Measurements from ENCODE around the gene OLFM4. TPM values are rescaled to one million over a fixed set of nuclear protein-coding genes. Genes with fewer than 3 reads are reported as not detected.

Gene OLFM4
- total and polyA plus RNA-seq, 2 donors from 2014 or later = 14.6 to 40.9 TPM

GRCh38 chr13:53028063-53028462 is 550 bp upstream of the OLFM4 start:
- DNase-seq = no peak
- intact Hi-C loops (cut with DNase I) = no loop called here
- Histone ChIP-seq H3K4me1 (ENCODE audit: control insufficient read depth in 2 of 3, insufficient read depth in 2 of 3, low read depth in 1 of 3, low read length in 3 of 3) (no peaks in the 10 kb centered on the region), H3K36me3 (ENCODE audit: control insufficient read depth in 2 of 3, insufficient read depth in 3 of 3, low read length in 3 of 3) (no peaks in the 10 kb centered on the region), H3K9ac (ENCODE audit: low read length in 3 of 3) (no peak overlapping the region), H3K4me3 (ENCODE audit: low read length in 3 of 3) (no peak overlapping the region), H3K27me3 (ENCODE audit: control insufficient read depth, insufficient read depth, low read length) (no peaks in the 10 kb centered on the region), H3K9me3 (ENCODE audit: control insufficient read depth in 2 of 3, insufficient read depth in 1 of 3, low read length in 3 of 3) (no peaks in the 10 kb centered on the region), H3K27ac (ENCODE audit: low read depth in 2 of 2, low read length in 2 of 2) (no peak overlapping the region)
- no peak for TF ChIP-seq CTCF (IDR thresholded peaks at IDR 0.05; ENCODE audit: borderline replicate concordance, extremely low read depth, insufficient read depth)
- FAIRE-seq = no peak

- no peaks in the 10 kb centered on the region for H3K9me3 ChIP-seq (ENCODE audit: control insufficient read depth in 2 of 3, insufficient read depth in 1 of 3, low read length in 3 of 3)
- DNase-seq (no peak), FAIRE-seq (no peak)
- intact Hi-C loops (cut with DNase I) = no loop called here
- H3K4me3 ChIP-seq (ENCODE audit: low read length in 3 of 3) = no peak overlapping the region
- no peaks in the 10 kb centered on the region for H3K4me1 ChIP-seq (ENCODE audit: control insufficient read depth in 2 of 3, insufficient read depth in 2 of 3, low read depth in 1 of 3, low read length in 3 of 3)
- no peak overlapping the region for H3K9ac ChIP-seq (ENCODE audit: low read length in 3 of 3)
- no peak overlapping the region for H3K27ac ChIP-seq (ENCODE audit: low read depth in 2 of 2, low read length in 2 of 2)
- H3K27me3 ChIP-seq (ENCODE audit: control insufficient read depth, insufficient read depth, low read length) = no peaks in the 10 kb centered on the region
- no peak for TF ChIP-seq CTCF (IDR thresholded peaks at IDR 0.05; ENCODE audit: borderline replicate concordance, extremely low read depth, insufficient read depth)
- no peaks in the 10 kb centered on the region for H3K36me3 ChIP-seq (ENCODE audit: control insufficient read depth in 2 of 3, insufficient read depth in 3 of 3, low read length in 3 of 3)
These were observed 4.2 kb downstream of the OLFM4 start for GRCh38 chr13:53032849-53033248.

GRCh38 chr13:53038993-53039392 is 10.4 kb downstream of the OLFM4 start:
- intact Hi-C loops (cut with DNase I) = no loop called here
- no peaks in the 10 kb centered on the region for H3K36me3 ChIP-seq (ENCODE audit: control insufficient read depth in 2 of 3, insufficient read depth in 3 of 3, low read length in 3 of 3)
- no peaks in the 10 kb centered on the region for H3K27me3 ChIP-seq (ENCODE audit: control insufficient read depth, insufficient read depth, low read length)
- TF ChIP-seq CTCF (IDR thresholded peaks at IDR 0.05; ENCODE audit: borderline replicate concordance, extremely low read depth, insufficient read depth) = no peak
- FAIRE-seq = no peak
- no peaks in the 10 kb centered on the region for H3K4me1 ChIP-seq (ENCODE audit: control insufficient read depth in 2 of 3, insufficient read depth in 2 of 3, low read depth in 1 of 3, low read length in 3 of 3)
- DNase-seq = no peak
- H3K27ac ChIP-seq (ENCODE audit: low read depth in 2 of 2, low read length in 2 of 2) = no peak overlapping the region
- H3K9ac ChIP-seq (ENCODE audit: low read length in 3 of 3) = no peak overlapping the region
- H3K9me3 ChIP-seq (ENCODE audit: control insufficient read depth in 2 of 3, insufficient read depth in 1 of 3, low read length in 3 of 3) = no peaks in the 10 kb centered on the region
- no peak overlapping the region for H3K4me3 ChIP-seq (ENCODE audit: low read length in 3 of 3)

- H3K4me1 ChIP-seq (ENCODE audit: control insufficient read depth in 2 of 3, insufficient read depth in 2 of 3, low read depth in 1 of 3, low read length in 3 of 3) = peaks cover 0 to 9% (median 0%) of the 10 kb centered on the region in 3 donors
- no peak for TF ChIP-seq CTCF (IDR thresholded peaks at IDR 0.05; ENCODE audit: borderline replicate concordance, extremely low read depth, insufficient read depth)
- H3K9ac ChIP-seq (ENCODE audit: low read length in 3 of 3) = no peak overlapping the region
- H3K4me3 ChIP-seq (ENCODE audit: low read length in 3 of 3) = no peak overlapping the region
- H3K9me3 ChIP-seq (ENCODE audit: control insufficient read depth in 2 of 3, insufficient read depth in 1 of 3, low read length in 3 of 3) = no peaks in the 10 kb centered on the region
- H3K27ac ChIP-seq (ENCODE audit: low read depth in 2 of 2, low read length in 2 of 2) = no peak overlapping the region
- FAIRE-seq (no peak), DNase-seq (no peak)
- H3K36me3 ChIP-seq (ENCODE audit: control insufficient read depth in 2 of 3, insufficient read depth in 3 of 3, low read length in 3 of 3) = no peaks in the 10 kb centered on the region
- intact Hi-C loops (cut with DNase I) = no loop called here
- H3K27me3 ChIP-seq (ENCODE audit: control insufficient read depth, insufficient read depth, low read length) = no peaks in the 10 kb centered on the region
These were observed 13.4 kb downstream of the OLFM4 start for GRCh38 chr13:53041968-53042516.
